Retinal pigment epithelial cell (primary cell): Measurements from ENCODE around the gene RGS6.

ENCODE experiments used
- DNase-seq: peaks from one replicate; pipeline ENCODE4 v3.0.0-alpha.2; 2010; ENCODE audit warnings: low read depth
- H3K4me3 ChIP-seq: 2 replicates; pipeline ENCODE4 v1.5.1; 2011; ENCODE audit warnings: mild to moderate bottlenecking, low read length, control low read depth, moderate library complexity
- TF ChIP-seq, protein P1 (sequence below): conservative IDR thresholded peaks from 2 replicates; pipeline ENCODE4 v1.5.1; 2011; ENCODE audit warnings: low read depth, low read length, control low read depth, inconsistent platforms

The RGS6 gene

DNA sequence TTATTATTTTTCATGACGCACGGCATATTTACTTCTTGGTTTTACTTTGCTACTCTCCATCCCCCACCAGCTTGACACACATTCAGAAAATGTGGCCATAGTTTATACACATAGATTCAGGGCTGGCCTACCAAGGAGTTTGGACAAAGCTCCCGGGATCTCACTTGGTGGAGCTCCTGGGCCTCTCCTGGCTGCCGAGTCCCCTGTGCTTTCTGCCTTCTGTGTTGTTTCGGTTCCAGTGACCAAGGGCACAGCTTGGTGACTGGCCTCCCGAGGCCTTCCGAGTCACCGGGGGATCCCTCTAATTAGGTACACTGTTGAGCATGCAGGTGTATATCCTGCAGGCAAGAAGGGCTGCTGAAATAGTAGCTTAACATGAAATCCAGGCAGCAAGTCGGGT lies 63.5 kb downstream of the RGS6 start:
- no peak overlapping the region for H3K4me3 ChIP-seq
- TF ChIP-seq, protein P1, sequence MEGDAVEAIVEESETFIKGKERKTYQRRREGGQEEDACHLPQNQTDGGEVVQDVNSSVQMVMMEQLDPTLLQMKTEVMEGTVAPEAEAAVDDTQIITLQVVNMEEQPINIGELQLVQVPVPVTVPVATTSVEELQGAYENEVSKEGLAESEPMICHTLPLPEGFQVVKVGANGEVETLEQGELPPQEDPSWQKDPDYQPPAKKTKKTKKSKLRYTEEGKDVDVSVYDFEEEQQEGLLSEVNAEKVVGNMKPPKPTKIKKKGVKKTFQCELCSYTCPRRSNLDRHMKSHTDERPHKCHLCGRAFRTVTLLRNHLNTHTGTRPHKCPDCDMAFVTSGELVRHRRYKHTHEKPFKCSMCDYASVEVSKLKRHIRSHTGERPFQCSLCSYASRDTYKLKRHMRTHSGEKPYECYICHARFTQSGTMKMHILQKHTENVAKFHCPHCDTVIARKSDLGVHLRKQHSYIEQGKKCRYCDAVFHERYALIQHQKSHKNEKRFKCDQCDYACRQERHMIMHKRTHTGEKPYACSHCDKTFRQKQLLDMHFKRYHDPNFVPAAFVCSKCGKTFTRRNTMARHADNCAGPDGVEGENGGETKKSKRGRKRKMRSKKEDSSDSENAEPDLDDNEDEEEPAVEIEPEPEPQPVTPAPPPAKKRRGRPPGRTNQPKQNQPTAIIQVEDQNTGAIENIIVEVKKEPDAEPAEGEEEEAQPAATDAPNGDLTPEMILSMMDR, result no peak
- no peak for DNase-seq

DNA sequence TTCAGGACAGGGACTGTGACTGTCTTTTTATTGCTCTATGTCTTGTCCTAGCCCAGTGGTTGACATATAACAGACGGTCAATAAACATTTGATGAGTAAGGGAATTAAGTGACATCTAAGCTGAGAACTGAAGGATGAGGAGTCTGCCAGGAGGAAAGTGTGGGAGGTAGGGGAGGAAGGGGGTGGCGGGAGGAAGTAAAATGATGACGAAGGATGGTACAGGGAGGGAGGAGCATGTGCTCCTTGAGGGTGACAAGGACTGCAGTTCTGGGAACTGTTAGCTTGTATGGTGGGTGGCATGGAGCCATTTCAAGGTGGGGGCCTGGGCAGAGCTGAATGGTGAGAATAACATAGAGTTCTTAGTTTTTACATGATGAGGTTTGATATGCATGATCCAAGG lies 64.4 kb downstream of the RGS6 start:
- no peak for DNase-seq
- TF ChIP-seq, protein P1, result no peak

DNA sequence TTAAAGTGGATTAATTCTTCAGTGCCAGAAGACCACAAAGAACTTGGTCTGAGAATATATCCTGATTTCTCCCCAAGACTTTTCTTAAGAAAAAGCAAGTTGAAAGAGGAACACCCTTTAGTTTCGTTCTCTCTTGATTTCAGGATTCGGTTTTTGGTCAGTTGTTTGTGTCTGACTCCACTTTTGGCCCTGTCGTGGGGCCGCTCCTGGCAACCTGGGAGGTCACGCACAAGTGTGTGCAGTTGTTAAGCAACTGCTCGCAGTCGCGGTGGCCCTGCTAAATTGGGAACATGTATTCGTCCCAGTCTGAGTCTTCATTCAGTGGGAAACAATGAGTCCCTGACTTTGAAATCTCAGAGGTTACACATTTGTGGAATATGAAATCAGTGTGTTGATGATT lies 68.7 kb downstream of the RGS6 start:
- H3K4me3 ChIP-seq, result no peak overlapping the region
- TF ChIP-seq, protein P1, result no peak
- DNase-seq, result no peak

More for the DNA sequence above, 64.4 kb downstream of the RGS6 start:
- no peak overlapping the region for H3K4me3 ChIP-seq

DNA sequence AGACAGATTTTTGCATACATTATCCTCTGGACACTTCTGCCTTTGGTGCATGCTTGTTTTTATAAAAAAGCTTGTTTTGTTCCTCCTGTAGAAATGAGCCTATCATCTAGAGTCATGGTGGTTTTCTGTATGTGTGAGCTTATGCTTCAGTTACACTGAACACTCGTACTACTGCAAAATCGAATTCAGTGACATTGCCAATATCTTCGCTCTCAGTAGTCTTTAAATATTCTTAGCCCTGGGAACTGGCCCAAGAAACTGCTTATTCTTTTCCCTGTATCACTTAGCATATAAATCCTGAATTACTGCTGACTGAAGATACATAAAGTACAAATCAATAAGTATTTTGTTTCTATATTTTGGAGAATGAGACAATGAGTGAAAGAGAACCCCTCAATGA lies 70.5 kb downstream of the RGS6 start:
- no peak for DNase-seq
- TF ChIP-seq, protein P1, result no peak
- no peak overlapping the region for H3K4me3 ChIP-seq

DNA sequence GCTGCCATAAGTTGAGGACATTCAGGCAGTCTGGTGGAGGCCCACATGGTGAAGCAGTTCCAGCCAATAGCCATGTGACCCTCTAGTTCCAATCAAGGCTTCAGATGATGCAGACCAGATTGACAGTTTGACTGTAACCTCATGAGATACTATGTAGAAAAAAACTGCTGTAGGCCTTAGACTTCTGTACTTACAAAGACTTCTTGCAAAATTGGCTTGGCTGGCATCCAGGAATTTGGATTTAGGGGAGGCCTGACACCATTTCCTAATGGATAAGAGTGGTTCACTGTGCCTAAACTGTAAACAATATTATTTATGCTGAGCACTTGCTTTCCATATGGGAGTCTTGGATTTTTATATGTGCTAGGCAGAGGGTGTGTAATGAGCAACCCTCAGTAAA lies 76.4 kb downstream of the RGS6 start:
- no peak overlapping the region for H3K4me3 ChIP-seq
- TF ChIP-seq, protein P1, result no peak
- no peak for DNase-seq

DNA sequence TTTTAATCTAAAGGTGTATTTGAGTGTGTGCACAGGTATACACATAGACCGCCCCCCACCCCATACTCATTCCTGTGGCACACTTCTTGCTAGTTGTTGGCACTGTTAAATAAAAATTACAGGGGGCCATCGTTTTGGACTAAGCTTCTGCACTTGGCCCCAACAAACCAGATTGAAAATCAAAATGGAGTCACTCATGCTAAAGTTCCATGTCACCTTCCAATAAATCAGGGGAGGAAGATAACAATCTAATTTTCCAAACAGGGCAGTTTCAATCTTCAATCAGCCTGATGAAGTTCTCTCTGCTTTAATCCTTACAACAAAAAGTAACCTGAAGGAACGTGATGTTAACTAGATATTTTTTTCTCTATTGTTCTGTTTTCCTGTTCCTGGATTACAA lies 78.2 kb downstream of the RGS6 start:
- no peak for DNase-seq
- TF ChIP-seq, protein P1, result no peak
- H3K4me3 ChIP-seq, result no peak overlapping the region

DNA sequence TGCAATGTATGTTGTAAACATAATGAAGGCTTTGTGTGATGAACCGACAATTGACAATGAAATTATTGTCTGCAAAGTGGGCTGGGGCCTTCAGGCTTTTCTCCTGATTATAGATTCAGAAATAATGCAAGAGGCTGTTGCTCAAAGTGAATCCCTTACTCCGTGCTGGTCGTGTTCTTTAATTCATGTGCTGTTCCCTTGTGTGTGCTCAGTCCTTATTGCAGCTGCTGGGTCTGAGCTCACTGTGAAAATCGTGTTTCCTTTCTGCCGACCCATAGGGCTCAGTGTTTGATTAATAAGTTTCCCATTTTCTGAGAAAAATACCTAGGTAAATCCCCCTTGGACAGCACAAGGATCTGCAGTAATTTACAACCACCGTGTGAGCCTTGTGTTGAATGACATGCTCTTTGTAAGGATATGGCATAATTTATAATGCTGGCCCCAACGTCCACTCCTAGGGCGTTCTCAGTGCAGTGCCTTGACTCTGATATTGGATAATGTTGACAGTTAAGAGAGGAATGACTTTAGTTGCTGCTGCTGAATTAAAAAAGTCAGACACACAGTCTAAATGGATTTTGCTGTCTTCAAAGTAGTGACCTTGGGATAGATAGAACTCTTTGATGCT lies 81.6 kb downstream of the RGS6 start:
- no peak for DNase-seq
- no peak overlapping the region for H3K4me3 ChIP-seq
- TF ChIP-seq, protein P1, result no peak
